ENCODE results near the gene NAIF1.
"Not testable (repeated sequence)": the region's sequence is repeated elsewhere in the genome, so short reads cannot be mapped to it uniquely, and the experiment has no call there.

The NAIF1 gene

GRCh38 chr9:128045409-128045808 is 21.7 kb downstream of the NAIF1 start:
- in situ Hi-C loops (cut with HindIII; ENCODE audit: low pct_ligation_motif_present, low pct_unique_long_range_greater_than_20kb, low sequenced_read_pairs); DNase-seq: not testable (repeated sequence)

DNA sequence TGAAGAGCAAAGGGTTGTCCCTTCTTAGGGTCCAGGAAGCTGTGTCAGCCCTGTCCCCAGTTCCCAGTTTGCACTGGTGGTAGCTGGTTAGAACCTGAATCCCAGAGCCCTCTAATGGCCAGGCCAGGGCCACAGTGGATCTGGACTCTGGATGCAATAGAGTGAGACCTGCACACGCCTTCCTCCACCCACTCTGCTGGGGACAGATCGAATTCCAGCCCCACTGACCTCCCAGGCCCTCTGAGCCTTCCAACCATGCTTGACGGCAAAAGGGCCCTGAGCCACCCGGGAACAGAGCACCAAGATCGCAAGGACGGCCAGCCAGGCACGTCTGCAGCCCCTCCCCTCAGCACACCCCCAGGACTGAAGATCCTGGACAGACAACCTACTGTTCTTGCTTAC is 23.7 kb downstream of the NAIF1 start:
- DNase-seq, result no peak
- in situ Hi-C loops (cut with HindIII; ENCODE audit: low pct_ligation_motif_present, low pct_unique_long_range_greater_than_20kb, low sequenced_read_pairs), result no loop called here

- no peak for DNase-seq
- in situ Hi-C loops (cut with HindIII; ENCODE audit: low pct_ligation_motif_present, low pct_unique_long_range_greater_than_20kb, low sequenced_read_pairs), result no loop called here
Observed at GRCh38 chr9:128042043-128042442, 25.1 kb downstream of the NAIF1 start.

DNA sequence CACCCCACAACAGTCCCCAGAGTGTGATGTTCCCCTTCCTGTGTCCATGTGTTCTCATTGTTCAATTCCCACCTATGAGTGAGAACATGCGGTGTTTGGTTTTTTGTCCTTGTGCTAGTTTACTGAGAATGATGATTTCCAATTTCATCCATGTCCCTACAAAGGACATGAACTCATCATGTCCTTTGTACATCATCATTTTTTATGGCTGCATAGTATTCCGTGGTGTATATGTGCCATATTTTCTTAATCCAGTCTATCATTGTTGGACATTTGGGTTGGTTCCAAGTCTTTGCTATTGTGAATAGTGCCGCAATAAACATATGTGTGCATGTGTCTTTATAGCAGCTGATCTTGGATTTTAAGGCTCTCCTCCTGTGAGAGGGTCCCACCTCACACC is 26.3 kb downstream of the NAIF1 start:
- in situ Hi-C loops (cut with HindIII; ENCODE audit: low pct_ligation_motif_present, low pct_unique_long_range_greater_than_20kb, low sequenced_read_pairs), result not testable (repeated sequence)

GRCh38 chr9:128036522-128036921 is 30.6 kb downstream of the NAIF1 start:
- DNase-seq; in situ Hi-C loops (cut with HindIII; ENCODE audit: low pct_ligation_motif_present, low pct_unique_long_range_greater_than_20kb, low sequenced_read_pairs): not testable (repeated sequence)

More for the DNA sequence above, 26.3 kb downstream of the NAIF1 start:
- DNase-seq, result not testable (repeated sequence)

GRCh38 chr9:128034821-128035652 is 32.1 kb downstream of the NAIF1 start:
- peak; percentile 83 for DNase-seq
- in situ Hi-C loops (cut with HindIII; ENCODE audit: low pct_ligation_motif_present, low pct_unique_long_range_greater_than_20kb, low sequenced_read_pairs), result no loop called here

GRCh38 chr9:128033609-128034008 is 33.5 kb downstream of the NAIF1 start:
- in situ Hi-C loops (cut with HindIII; ENCODE audit: low pct_ligation_motif_present, low pct_unique_long_range_greater_than_20kb, low sequenced_read_pairs), result no loop called here
- DNase-seq, result no peak

DNA sequence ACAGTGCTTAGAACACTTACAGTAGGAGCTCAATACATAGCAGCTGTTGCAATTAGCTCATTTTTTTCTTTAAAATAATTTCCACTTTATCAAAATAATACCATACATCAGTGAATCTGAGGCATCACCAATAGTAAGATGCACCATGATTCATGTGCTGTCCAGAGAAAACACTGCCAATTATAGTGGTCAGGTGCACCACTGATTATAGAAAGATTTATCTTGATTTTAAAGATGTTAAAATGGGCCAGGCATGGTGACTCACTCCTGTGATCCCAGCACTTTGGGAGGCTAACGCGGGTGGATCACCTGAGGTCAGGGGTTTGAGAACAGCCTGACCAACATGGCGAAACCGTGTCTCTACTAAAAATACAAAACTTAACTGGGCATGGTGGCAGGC is 39.4 kb downstream of the NAIF1 start:
- no peak for DNase-seq
- in situ Hi-C loops (cut with HindIII; ENCODE audit: low pct_ligation_motif_present, low pct_unique_long_range_greater_than_20kb, low sequenced_read_pairs), result no loop called here

GRCh38 chr9:128026773-128027541 is 40.2 kb downstream of the NAIF1 start:
- in situ Hi-C loops (cut with HindIII; ENCODE audit: low pct_ligation_motif_present, low pct_unique_long_range_greater_than_20kb, low sequenced_read_pairs), result no loop called here
- no peak for DNase-seq

- no peak for DNase-seq
- in situ Hi-C loops (cut with HindIII; ENCODE audit: low pct_ligation_motif_present, low pct_unique_long_range_greater_than_20kb, low sequenced_read_pairs), result no loop called here
Observed at GRCh38 chr9:128026255-128026772, 40.8 kb downstream of the NAIF1 start.

DNA sequence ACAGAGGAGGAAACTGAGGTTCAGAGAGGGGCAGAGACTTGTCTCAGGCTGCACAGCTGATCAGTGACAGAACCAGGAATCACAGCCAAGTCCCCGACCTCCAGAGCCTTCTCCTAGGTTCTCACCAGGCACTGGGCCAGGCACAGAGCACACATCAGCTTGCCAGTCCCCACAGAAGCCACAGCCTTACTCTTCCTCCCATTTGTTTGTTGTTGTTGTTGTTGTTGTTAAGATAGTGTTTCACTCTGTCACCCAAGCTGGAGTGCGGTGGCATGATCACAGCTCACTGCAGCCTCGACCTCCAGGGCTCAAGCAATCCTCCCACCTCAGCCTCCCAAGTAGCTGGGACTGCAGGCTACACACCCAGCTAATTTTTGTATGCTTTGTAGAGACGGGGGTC is 41.4 kb downstream of the NAIF1 start:
- in situ Hi-C loops (cut with HindIII; ENCODE audit: low pct_ligation_motif_present, low pct_unique_long_range_greater_than_20kb, low sequenced_read_pairs), result no loop called here
- DNase-seq, result no peak

GRCh38 chr9:128024761-128025308 is 42.3 kb downstream of the NAIF1 start:
- in situ Hi-C loops (cut with HindIII; ENCODE audit: low pct_ligation_motif_present, low pct_unique_long_range_greater_than_20kb, low sequenced_read_pairs), result no loop called here
- no peak for DNase-seq

DNA sequence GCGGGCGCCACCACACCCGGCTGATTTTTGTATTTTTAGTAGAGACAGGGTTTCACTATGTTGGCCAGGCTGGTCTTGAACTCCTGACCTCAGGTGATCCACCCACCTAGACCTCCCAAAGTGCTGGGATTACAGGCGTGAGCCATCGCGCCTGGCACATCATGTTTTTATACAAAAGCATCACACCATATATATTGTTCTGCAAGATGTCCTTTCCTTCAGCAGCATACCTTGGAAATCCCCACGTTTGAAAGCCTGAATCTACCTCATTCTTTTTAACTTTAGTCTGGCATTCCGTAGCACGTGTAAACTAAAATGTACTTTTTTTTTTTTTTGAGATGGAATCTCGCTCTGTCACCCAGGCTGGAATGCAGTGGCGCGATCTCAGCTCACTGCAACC is 43.4 kb downstream of the NAIF1 start:
- in situ Hi-C loops (cut with HindIII; ENCODE audit: low pct_ligation_motif_present, low pct_unique_long_range_greater_than_20kb, low sequenced_read_pairs); DNase-seq: not testable (repeated sequence)

GRCh38 chr9:128022886-128023285 is 44.2 kb downstream of the NAIF1 start:
- peak; percentile 50 for DNase-seq
- in situ Hi-C loops (cut with HindIII; ENCODE audit: low pct_ligation_motif_present, low pct_unique_long_range_greater_than_20kb, low sequenced_read_pairs), result no loop called here

GRCh38 chr9:128021098-128021497 is 46.0 kb downstream of the NAIF1 start:
- in situ Hi-C loops (cut with HindIII; ENCODE audit: low pct_ligation_motif_present, low pct_unique_long_range_greater_than_20kb, low sequenced_read_pairs), result no loop called here
- no peak for DNase-seq

- in situ Hi-C loops (cut with HindIII; ENCODE audit: low pct_ligation_motif_present, low pct_unique_long_range_greater_than_20kb, low sequenced_read_pairs), result no loop called here
- no peak for DNase-seq
Observed at GRCh38 chr9:128020692-128021091, 46.4 kb downstream of the NAIF1 start.

GRCh38 chr9:128015696-128016095 is 51.4 kb downstream of the NAIF1 start:
- in situ Hi-C loops (cut with HindIII; ENCODE audit: low pct_ligation_motif_present, low pct_unique_long_range_greater_than_20kb, low sequenced_read_pairs), result no loop called here

More at GRCh38 chr9:128015696-128016095, 51.4 kb downstream of the NAIF1 start:
- no peak for DNase-seq

Data from ACHN (cell line).